KOPT-K1 (cell line): ENCODE data around the gene CAMK1.

Source experiments
- H3K27ac ChIP-seq: fragments of 200-600 bp; sonication (generic); 2 replicates; pipeline ENCODE4 v1.5.1; 2016; ENCODE audit warnings: antibody characterized with exemption, mild to moderate bottlenecking, low read depth, low read length; ENCODE audit not compliant: poor library complexity, severe bottlenecking
- H3K36me3 ChIP-seq: fragments of 200-600 bp; sonication (generic); 2 replicates; pipeline ENCODE4 v1.5.1; 2017; ENCODE audit warnings: antibody characterized with exemption, mild to moderate bottlenecking, low read length, moderate library complexity; ENCODE audit not compliant: insufficient read depth
- H3K9me3 ChIP-seq: fragments of 200-600 bp; sonication (generic); 2 replicates; pipeline ENCODE4 v1.5.1; 2017; ENCODE audit warnings: antibody characterized with exemption, low read length, mild to moderate bottlenecking; ENCODE audit not compliant: insufficient read depth, poor library complexity, severe bottlenecking

CAMK1 gene

DNA sequence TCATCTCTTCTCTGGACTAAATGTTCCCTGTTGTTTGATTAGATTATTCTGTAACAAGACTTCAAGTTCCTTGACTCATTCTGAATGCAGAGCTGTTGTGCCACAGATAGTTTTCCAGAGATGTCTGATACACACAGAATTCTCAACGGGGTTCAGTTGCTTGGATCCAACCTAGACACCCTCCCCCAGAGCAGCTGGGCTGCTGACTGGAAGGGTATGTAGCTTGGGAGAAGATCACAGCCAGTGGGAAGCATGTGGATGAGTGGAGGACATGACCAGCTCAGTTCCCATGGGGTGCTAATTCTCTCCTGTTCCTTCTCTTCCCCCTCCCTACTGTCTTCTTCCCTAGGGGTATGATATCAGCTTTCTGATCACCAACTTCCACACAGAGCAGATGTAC, 33.7 kb upstream of the CAMK1 start:
- Histone ChIP-seq H3K27ac (no peak overlapping the region), H3K36me3 (peaks cover 100% of the 10 kb centered on the region), H3K9me3 (no peaks in the 10 kb centered on the region)

DNA sequence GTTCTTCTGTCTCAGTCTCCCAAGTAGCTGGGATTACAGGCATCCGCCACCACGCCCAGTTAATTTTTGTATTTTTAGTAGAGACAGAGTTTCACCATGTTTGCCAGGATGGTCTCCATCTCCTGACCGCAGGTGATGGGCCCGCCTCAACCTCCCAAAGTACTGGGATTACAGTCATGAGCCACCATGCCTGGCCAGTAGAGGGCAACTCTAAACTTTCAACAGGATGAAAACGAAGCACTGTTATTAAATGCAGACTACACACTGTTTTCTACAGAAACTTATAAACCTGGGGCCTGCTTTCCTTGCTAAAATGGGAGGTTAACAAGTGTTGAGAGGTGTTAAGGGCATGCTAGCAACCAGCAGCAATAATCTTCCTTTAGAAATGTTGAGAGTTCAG, 30.8 kb upstream of the CAMK1 start:
- Histone ChIP-seq H3K9me3 (no peaks in the 10 kb centered on the region), H3K36me3 (peaks cover 98% of the 10 kb centered on the region), H3K27ac (no peak overlapping the region)

DNA sequence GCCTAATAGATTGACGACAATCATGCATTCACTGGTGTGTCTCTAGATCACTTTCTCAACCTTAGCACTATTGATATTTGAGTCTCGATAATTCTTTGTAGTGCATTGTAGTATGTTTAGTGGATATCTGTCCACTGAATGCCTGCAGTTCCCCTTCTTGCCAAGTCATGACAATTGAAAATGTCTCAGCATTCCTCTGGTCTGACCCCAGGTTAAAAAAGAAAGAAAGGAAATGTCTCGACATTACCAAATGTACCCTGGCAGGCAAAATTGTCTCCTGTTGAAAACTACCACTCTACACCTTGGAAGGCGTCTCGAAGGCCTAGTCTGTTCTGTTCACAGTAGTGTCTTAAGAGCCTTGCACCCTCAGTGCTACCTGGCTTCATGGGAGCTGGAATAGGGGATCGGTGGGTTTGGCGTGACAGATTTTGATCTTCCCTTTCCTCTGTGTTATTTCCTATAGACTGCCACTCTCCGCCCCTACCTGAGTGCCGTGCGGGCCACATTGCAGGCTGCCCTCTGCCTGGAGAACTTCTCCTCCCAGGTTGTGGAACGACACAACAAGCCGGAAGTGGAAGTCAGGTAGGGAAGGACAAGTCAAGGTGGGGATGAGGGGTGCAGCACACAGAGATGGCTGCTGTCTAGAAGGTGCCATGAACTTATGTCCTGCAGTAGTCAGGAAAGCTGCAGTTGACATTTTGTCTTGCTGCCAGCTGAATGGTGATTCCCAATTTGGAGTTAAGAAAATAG, 27.6 kb upstream of the CAMK1 start:
- Histone ChIP-seq H3K27ac (no peak overlapping the region), H3K9me3 (no peaks in the 10 kb centered on the region), H3K36me3 (peaks cover 82% of the 10 kb centered on the region)

DNA sequence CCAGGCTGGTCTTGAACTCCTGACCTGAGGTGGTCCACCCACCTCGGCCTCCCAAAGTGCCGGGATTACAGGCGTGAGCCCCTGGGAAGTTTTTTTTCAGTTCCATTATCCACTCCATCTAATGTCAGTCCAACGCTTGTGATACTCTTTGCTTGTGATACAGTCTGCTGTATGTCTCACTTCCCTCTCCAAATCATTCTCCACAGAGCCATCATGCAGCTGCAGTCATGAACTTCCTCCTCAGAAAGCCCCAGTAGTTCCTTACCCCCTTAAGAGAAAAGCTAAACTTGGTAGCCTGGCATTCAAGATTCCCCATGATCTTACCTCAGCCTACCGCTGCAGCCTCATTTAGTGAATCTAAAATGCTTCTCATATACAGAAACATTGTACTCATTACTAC, 25.5 kb upstream of the CAMK1 start:
- Histone ChIP-seq H3K9me3 (no peaks in the 10 kb centered on the region), H3K36me3 (peaks cover 70% of the 10 kb centered on the region), H3K27ac (no peak overlapping the region)

DNA sequence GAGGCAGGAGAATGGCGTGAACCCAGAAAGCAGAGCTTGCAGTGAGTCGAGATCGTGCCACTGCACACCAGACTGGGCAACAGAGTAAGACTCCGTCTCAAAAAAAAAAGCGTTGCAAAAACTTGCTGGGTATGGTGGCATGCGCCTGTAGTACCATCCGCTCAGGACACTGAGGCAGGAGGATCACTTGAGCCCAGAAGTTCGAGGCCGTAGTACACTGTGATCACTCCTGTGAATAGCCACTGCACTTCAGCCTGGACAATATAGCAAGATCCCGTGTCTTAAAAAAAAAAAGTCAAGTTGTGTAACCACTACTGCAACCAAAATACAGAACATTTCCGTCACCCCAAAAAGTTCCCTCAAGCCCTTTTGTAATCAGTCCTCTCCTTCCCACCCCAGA, 24.7 kb upstream of the CAMK1 start:
- H3K27ac ChIP-seq, result no peak overlapping the region
- no peaks in the 10 kb centered on the region for H3K9me3 ChIP-seq
- H3K36me3 ChIP-seq, result peaks cover 68% of the 10 kb centered on the region

DNA sequence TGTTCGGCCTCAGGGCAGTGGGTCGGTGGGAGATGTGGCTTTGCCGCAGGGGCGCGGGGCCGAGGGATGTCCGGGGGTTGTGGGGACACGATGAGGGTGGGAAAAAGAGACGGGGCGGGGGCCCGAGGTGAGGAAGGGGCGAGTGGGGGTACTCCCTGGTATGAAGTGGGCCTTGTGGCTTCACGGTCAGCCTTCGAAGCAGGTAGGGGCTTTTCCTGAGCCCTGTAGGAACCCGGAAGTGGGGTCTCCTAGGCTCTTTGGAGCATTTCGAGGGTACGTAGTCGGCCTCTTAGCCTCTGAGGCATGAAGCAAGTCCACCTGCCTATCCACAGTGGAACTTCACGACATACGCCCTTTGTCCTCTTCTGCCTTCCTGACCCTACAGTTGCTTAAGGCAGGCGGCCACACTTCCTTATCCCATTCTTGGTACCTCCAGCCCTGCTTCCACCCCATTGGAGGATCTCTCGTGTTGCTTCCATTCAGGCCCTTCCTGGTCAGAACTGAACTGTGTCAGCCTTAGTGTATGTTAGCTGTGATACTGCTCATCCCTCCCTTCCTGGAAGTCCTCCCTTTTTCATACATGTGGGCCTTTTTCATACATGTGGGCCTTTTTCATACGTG, 23.5 kb upstream of the CAMK1 start:
- Histone ChIP-seq H3K27ac (peak overlapping the region; percentile 93), H3K36me3 (peaks cover 63% of the 10 kb centered on the region), H3K9me3 (no peaks in the 10 kb centered on the region)

DNA sequence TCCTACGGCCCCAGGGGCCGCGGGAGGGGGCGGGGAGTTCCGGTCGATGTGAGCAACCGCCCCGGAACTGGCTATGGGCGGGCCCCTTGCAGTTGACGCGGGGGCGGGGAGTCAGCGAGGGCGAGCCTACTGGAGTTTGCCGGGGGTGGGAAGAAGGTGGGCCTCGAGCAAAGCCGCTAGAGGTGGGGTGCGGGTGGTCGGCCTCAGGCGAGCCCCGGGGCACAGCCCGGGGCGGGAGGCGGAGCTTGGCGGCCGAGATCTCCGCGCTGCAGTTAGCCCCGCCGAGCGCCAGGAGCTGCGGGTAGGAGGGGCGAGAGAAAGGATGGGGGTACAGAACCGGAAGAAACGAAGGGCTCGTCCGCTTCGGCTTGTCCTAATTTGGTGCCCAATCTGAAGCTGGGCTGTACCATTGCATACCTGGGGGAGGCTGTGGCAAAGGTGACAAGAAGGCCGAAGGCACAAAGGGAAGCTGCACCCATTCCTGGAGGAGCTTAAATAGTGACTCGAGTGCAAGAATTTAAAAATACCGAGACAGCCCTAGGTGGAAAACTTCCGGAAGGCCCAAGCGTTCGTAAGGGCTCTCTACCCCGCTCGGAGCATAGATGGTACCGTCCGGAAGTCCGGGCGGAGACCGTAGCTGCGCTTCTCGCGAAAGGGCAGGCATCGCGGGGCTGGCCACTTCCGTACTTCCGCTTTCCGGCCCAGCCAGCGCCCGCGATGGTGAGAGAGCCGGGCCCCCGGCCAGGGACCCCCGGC, 22.8 kb upstream of the CAMK1 start, which contains the start of the genes ARPC4 and TADA3:
TSS of gene ARPC4 (plus strand) at position 678 of the 756 bp plus-strand sequence. CDS start at position 718, 40 bp downstream.
TSS of gene TADA3 (minus strand) at position 69 of the 756 bp plus-strand sequence. CDS start 1,007 bp downstream, outside the sequence.
- Histone ChIP-seq H3K9me3 (no peaks in the 10 kb centered on the region), H3K27ac (peak within 1 kb of the TSS; percentile 93), H3K36me3 (peaks cover 57% of the 10 kb centered on the region)

DNA sequence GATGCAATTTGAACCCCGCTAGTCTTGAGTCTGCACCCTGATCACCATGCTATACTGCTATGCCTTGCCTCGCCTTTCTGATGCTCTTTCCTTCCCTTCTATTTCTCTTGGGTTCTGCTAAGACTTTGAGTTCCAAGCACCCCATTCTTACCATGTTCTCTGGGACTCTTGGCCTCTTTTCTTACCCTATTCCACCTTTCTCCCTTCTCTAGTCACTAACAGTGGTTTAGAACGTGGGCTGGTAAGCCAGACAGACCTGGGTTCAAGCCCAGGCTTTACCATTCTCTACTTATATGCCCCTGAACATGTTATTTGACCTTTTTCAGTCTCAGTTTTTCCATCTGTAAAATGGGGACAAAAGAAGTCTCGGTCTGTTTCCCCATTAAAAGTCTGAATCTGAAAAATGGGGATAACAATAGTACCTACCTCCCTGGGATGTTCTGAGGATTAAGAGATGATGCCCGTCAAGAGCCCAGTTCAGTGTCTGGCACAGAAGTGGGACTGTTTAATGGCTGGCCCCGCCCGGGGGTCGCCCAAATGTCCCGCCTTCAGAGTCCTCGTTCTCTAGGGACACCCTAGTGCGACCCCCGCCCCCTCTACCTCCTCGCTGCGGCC, 22.1 kb upstream of the CAMK1 start:
- Histone ChIP-seq H3K36me3 (peaks cover 55% of the 10 kb centered on the region), H3K9me3 (no peaks in the 10 kb centered on the region), H3K27ac (peak overlapping the region; percentile 93)

DNA sequence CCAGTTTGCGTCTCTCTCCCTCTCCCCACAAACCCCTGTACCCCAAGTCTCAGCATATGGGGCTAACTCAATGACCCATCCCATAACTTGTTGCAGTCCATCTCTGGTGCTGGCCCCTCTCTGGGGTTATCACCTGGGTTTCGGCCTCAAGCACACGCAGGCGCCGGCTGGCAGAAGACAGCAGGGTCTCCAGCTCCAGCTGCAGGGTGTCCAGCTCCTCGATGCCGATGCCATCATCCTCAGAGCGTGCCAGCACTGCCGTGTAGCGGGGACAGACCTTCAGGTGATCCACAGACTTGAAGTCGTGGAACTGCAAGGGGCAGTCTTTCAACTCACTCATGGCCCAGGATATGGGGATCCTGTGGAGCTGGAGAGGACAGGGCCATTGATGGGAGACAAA, 21.4 kb upstream of the CAMK1 start:
- Histone ChIP-seq H3K9me3 (no peaks in the 10 kb centered on the region), H3K27ac (peak overlapping the region; percentile 93), H3K36me3 (peaks cover 56% of the 10 kb centered on the region)

DNA sequence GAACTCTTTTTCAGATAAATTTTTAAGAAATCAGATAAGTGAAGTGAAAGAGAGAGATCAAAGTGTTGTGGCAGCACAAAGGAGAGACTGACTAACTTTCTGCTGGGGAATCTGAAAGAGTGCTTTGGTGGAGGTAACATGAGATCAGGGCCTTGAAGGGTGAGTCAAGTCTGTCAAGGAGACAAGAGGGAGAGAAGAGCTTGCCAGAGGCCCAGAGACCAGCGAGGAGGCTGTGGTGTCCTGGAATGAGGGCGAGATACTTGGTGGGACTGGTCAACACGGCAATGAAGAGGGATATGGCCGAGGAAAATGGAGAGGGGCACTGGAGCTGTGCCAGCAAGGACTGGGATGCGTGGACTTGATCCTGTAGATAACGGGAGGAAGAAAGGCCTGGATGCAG, 18.0 kb upstream of the CAMK1 start:
- peaks cover 62% of the 10 kb centered on the region for H3K36me3 ChIP-seq

DNA sequence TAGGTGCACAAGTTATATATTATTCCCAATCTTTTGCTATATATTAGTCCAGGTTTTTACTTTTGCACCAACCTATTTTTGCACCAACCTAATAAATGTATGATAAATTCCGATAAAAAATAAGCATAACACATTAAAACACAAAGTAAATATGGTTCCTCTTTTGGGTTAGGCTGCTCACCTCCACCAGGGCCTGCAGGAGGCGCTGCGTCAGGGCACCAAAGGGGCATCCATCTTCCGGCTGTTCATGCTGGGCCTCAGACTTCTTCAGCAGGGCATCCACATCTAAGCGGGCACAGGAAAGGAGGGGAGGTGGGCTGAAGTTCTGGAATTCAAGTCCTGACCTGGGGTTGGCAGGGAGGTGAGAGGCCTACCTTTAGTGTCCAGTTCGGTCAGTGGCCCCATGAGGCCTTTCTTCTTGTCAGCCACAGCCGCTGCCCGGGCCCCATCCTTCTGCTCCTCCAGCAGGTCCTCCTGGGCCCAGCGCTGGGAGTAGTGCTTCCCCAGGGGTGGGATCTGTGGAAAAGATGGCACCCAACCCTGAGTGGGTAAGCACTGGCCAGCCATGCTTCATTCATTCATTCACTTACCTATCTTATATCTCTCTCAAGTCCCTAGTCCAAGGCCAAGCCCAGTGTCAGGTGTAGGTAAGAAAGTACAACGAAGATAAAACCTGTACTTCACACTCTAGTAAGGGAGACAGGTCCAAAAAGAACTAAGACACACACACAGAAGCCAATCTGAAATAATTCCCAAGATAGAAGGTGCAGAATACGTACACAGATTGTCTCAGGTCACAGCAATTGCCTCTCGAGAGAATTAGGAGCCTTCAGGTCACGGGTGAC, 17.3 kb upstream of the CAMK1 start:
- Histone ChIP-seq H3K27ac (no peak overlapping the region), H3K36me3 (peaks cover 68% of the 10 kb centered on the region)

More for the DNA sequence above, 18.0 kb upstream of the CAMK1 start:
- Histone ChIP-seq H3K27ac (no peak overlapping the region), H3K9me3 (no peaks in the 10 kb centered on the region)

DNA sequence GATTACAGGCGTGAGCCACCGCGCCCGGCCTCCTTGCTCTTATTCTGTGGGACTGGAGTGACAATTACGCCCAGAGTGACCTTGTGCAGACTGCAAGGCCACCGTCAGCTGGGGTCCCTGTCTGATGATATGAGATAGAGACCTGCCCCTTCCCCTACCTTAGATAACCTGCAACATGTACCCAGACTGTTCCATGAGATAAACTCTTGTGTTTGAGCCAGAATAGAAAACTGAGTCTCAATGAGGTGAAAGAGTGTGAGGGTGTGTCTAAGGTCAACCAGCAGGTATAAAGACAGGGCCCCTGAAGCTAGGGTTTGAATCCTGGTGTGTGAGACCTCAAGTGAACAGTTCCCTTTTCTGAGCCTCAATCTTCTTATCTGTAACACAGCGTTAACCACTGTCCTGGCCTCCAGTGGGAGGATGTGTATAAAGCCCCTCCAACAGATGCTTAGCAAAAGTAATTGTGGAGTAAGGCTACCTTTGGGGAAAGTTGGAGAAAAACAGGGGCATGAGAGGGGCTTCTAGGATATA, 16.5 kb upstream of the CAMK1 start:
- H3K27ac ChIP-seq, result no peak overlapping the region
- no peaks in the 10 kb centered on the region for H3K9me3 ChIP-seq
- peaks cover 76% of the 10 kb centered on the region for H3K36me3 ChIP-seq

More for the DNA sequence above, 17.3 kb upstream of the CAMK1 start:
- H3K9me3 ChIP-seq, result no peaks in the 10 kb centered on the region

DNA sequence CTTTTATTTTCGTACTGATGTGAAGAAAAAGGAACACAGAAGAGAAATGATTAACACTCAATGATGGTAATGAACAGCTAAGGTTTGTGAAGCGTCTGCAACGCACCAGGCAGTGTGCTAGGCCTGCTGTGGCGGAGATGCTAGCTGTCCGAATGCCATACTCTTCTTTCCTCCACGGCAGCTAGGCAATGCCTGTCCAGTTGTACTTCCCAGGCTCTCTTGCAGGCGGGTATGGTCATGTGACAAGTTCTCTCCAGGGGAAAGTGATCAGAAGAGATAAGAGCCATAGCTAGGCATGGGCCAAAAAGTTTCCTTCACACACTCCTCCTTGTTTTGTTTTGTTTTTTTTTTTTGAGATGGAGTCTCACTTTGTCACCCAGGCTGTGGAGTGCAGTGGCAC, 15.9 kb upstream of the CAMK1 start:
- Histone ChIP-seq H3K9me3 (no peaks in the 10 kb centered on the region), H3K36me3 (peaks cover 74% of the 10 kb centered on the region), H3K27ac (no peak overlapping the region)

DNA sequence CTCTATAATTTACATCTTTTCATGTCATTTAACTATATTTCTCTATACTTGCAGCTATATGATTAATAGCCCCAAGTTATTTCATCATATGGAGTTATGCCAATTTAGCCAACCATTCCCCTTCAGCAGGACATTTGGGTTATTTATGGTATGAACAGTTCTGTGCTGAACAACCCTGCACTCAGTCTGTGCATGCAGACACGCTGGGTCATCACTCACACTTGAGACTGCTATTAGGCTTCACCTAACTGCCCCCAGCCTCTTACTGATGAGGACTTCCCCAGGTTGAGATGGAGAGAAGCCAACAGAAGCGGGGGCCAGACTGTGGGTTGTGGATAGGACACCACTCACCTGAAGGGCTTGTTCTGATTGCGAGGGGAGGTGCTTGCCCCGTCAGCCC, 15.2 kb upstream of the CAMK1 start:
- H3K36me3 ChIP-seq, result peaks cover 68% of the 10 kb centered on the region
- no peaks in the 10 kb centered on the region for H3K9me3 ChIP-seq
- H3K27ac ChIP-seq, result no peak overlapping the region
